GM23248 (cell line): ENCODE measurements around the gene COLEC11.

Experiments
- EZH2 ChIP-seq: fragments of 200-600 bp; sonication (generic); IDR thresholded peaks from 2 replicates; pipeline ENCODE4 v1.6.1; 2018; ENCODE audit warnings: antibody characterized with exemption, mild to moderate bottlenecking; ENCODE audit not compliant: insufficient read depth, poor library complexity, severe bottlenecking
- EZH2phosphoT487 ChIP-seq: fragments of 200-600 bp; sonication (generic); IDR thresholded peaks from 2 replicates; pipeline ENCODE4 v1.6.1; 2018; ENCODE audit warnings: antibody characterized with exemption, moderate library complexity, mild to moderate bottlenecking, low read depth; ENCODE audit not compliant: insufficient read depth

GRCh38 chr2:3600256-3600855, 5.4 kb downstream of the COLEC11 start:
- TF ChIP-seq EZH2phosphoT487 (no peak), EZH2 (no peak)
